Fibroblast of the aortic adventitia (primary cell): ENCODE data around the gene NXN. TPM values are rescaled to one million over a fixed set of nuclear protein-coding genes. Genes with fewer than 3 reads are reported as not detected.

Experiments
- DNase-seq: peaks from one replicate; pipeline ENCODE4 v3.0.0-alpha.2; 2010; ENCODE audit warnings: low read depth
- H3K4me3 ChIP-seq: 2 replicates; pipeline ENCODE4 v1.5.1; 2011; ENCODE audit warnings: low read depth, mild to moderate bottlenecking, control low read depth, low read length, moderate library complexity
- CTCF ChIP-seq: IDR thresholded peaks from 2 replicates; pipeline ENCODE4 v1.5.1; 2011; ENCODE audit warnings: mild to moderate bottlenecking, low read length, control low read depth, inconsistent platforms; ENCODE audit not compliant: insufficient read depth
- total RNA-seq: library from RNA; depleted of rRNA; stranded (reverse); fragments of >200 nt; gene quantifications from 2 replicates; pipeline ENCODE4 v1.2.3, GENCODE V29; 2012; ENCODE audit warnings: low replicate concordance

NXN gene
- total RNA-seq, 1 donor = 18.1 TPM

GRCh38 chr17:970364-970763 lies 9.2 kb downstream of the NXN start:
- no peak overlapping the region for H3K4me3 ChIP-seq
- no peak for TF ChIP-seq CTCF
- DNase-seq = no peak

GRCh38 chr17:969811-970355 lies 9.7 kb downstream of the NXN start:
- no peak for TF ChIP-seq CTCF
- H3K4me3 ChIP-seq = peak overlapping the region; percentile 2
- DNase-seq = no peak

GRCh38 chr17:968812-969730 lies 10.5 kb downstream of the NXN start:
- no peak for DNase-seq
- TF ChIP-seq CTCF = no peak
- H3K4me3 ChIP-seq = no peak overlapping the region

GRCh38 chr17:967122-967521 lies 12.5 kb downstream of the NXN start:
- DNase-seq = no peak
- no peak overlapping the region for H3K4me3 ChIP-seq
- no peak for TF ChIP-seq CTCF

GRCh38 chr17:965311-965989 lies 14.1 kb downstream of the NXN start:
- H3K4me3 ChIP-seq = no peak overlapping the region
- no peak for TF ChIP-seq CTCF
- no peak for DNase-seq

GRCh38 chr17:964876-965275 lies 14.7 kb downstream of the NXN start:
- H3K4me3 ChIP-seq = no peak overlapping the region
- TF ChIP-seq CTCF = no peak
- no peak for DNase-seq
